Measurements from ENCODE around the gene BAD. TPM values are rescaled to one million over a fixed set of nuclear protein-coding genes. Genes with fewer than 3 reads are reported as not detected.
"Not testable (repeated sequence)": the region's sequence is repeated elsewhere in the genome, so short reads cannot be mapped to it uniquely, and the experiment has no call there.

Gene BAD
- total and polyA plus RNA-seq, 2 experiments from 2014 or later, result 52.0 to 122 TPM

DNA sequence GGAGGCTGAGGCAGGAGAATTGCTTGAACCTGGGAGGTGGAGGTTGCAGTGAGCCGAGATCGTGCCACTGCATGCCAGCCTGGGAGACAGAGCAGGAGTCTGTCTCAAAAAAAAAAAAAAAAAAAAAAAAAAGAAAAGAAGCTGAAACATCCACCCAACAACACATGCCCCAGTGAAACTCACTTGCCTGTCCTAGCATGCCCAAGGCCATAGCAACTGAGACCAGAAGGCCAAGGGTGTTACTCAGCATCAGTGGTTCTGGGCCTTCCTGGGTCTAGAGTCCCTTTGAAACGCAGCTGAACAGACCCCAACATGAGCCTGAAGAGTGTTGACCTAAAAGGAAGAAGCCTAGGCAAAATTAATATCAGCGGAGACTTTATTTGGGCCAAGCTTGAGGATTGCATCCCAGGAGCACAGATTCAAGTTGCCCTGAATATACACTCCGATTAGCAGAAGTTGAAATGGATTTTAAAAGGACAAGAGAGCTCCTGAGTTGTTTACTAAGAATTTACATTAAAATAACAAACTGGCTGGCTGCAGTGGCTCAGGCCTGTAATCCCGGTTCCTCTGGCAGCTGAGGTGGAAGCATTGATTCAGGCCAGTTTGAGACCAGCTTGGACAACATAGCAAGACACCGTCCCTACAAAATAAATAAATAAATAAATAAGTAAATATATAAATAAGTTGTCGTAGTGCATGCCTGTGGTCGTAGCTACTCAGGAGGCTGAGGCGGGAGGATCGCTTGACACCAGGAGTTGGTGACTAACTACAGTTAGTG is 40.4 kb upstream of the BAD start:
- H3K36me3 ChIP-seq (replicated peaks; ENCODE audit: insufficient read depth, low read depth), result no peaks in the 10 kb centered on the region
- H3K79me2 ChIP-seq, result no peaks in the 10 kb centered on the region
- no peak overlapping the region for H3K4me2 ChIP-seq
- H3K4me1 ChIP-seq (ENCODE audit: insufficient read depth), result peaks cover 15% of the 10 kb centered on the region
- no peak overlapping the region for H2AFZ ChIP-seq
- H3K9me2 ChIP-seq (replicated peaks; ENCODE audit: insufficient read depth), result no peaks in the 10 kb centered on the region
- no peak overlapping the region for H3K4me3 ChIP-seq
- TF ChIP-seq EZH2phosphoT487 (IDR thresholded peaks at IDR 0.05; ENCODE audit: low read depth, severe bottlenecking, unreplicated experiment) (no peak), EZH2 (IDR thresholded peaks at IDR 0.05; ENCODE audit: borderline replicate concordance) (no peak)
- TF ChIP-seq, protein P1, sequence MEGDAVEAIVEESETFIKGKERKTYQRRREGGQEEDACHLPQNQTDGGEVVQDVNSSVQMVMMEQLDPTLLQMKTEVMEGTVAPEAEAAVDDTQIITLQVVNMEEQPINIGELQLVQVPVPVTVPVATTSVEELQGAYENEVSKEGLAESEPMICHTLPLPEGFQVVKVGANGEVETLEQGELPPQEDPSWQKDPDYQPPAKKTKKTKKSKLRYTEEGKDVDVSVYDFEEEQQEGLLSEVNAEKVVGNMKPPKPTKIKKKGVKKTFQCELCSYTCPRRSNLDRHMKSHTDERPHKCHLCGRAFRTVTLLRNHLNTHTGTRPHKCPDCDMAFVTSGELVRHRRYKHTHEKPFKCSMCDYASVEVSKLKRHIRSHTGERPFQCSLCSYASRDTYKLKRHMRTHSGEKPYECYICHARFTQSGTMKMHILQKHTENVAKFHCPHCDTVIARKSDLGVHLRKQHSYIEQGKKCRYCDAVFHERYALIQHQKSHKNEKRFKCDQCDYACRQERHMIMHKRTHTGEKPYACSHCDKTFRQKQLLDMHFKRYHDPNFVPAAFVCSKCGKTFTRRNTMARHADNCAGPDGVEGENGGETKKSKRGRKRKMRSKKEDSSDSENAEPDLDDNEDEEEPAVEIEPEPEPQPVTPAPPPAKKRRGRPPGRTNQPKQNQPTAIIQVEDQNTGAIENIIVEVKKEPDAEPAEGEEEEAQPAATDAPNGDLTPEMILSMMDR (IDR thresholded peaks at IDR 0.05; ENCODE audit: poor library complexity), result no peak
- H3K27ac ChIP-seq, result no peak overlapping the region
- WGBS (ENCODE audit: low lambda C conversion rate, missing lambda C conversion rate), result 83% methylated on average over 11 of the region's 11 CpGs
- H4K20me1 ChIP-seq (ENCODE audit: insufficient read depth, poor library complexity, severe bottlenecking), result no peaks in the 10 kb centered on the region
- DNase-seq (ENCODE audit: low spot score), result peak; percentile 3
- no peaks in the 10 kb centered on the region for H3K27me3 ChIP-seq
- no peaks in the 10 kb centered on the region for H3K9me3 ChIP-seq (ENCODE audit: low read depth)

DNA sequence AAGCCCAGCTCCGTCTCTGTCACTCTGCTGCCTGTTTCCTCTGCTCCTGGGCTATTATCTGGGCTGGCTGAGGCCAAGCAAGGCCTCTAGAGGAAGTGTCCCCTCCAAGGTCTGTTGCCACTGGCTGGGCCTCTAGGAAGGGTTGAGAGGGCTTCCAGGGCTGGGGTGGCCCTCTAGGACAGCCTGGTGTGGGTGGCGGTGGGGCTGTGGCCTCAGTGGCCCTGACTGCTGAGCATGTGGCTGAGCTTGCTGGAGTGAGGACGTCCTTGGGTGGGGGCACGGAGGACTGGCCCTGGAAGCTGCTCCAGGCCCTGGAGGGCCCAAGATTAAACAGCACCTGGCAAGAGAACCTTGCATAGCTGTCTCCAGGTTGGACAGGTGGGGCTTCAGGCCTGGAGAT is 39.5 kb upstream of the BAD start:
- H3K79me2 ChIP-seq; H3K36me3 ChIP-seq (replicated peaks; ENCODE audit: insufficient read depth, low read depth); H4K20me1 ChIP-seq (ENCODE audit: insufficient read depth, poor library complexity, severe bottlenecking); H3K9me3 ChIP-seq (ENCODE audit: low read depth); H3K4me3 ChIP-seq; H3K27ac ChIP-seq; H3K27me3 ChIP-seq; H3K9me2 ChIP-seq (replicated peaks; ENCODE audit: insufficient read depth); H3K4me2 ChIP-seq; H2AFZ ChIP-seq: not testable (repeated sequence)
- WGBS (ENCODE audit: low lambda C conversion rate, missing lambda C conversion rate), result 89% methylated on average over 4 of the region's 4 CpGs
- peaks cover 18% of the 10 kb centered on the region for H3K4me1 ChIP-seq (ENCODE audit: insufficient read depth)
- DNase-seq (ENCODE audit: low spot score), result peak; percentile 2

DNA sequence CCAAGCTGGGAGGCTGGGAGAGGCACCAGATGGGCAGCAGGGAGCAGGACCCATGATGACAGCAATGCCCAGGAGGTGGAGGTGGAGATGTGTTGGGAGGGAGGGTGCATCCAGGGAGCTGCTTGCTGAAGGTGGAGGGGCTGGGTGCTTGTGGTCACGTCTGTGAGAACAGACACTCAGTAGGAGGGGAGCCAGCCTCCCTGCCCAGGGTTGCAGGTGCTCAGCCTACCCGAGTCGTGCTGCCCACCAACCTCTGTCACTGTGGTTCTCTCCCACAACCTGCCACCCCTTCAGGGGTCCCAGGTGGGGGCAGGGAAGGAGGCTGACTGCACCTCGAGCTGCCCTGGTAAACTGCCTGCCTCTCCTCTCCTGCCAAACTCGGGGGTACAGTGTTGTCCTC is 38.9 kb upstream of the BAD start:
- Histone ChIP-seq H3K36me3 (replicated peaks; ENCODE audit: insufficient read depth, low read depth) (no peaks in the 10 kb centered on the region), H3K9me2 (replicated peaks; ENCODE audit: insufficient read depth) (no peaks in the 10 kb centered on the region), H3K27ac (no peak overlapping the region), H3K79me2 (peaks cover 14% of the 10 kb centered on the region), H2AFZ (no peak overlapping the region), H3K4me2 (no peak overlapping the region), H3K27me3 (no peaks in the 10 kb centered on the region), H3K9me3 (ENCODE audit: low read depth) (no peaks in the 10 kb centered on the region), H3K4me1 (ENCODE audit: insufficient read depth) (peaks cover 20% of the 10 kb centered on the region), H3K4me3 (no peak overlapping the region), H4K20me1 (ENCODE audit: insufficient read depth, poor library complexity, severe bottlenecking) (no peaks in the 10 kb centered on the region)
- no peak for TF ChIP-seq EZH2phosphoT487 (IDR thresholded peaks at IDR 0.05; ENCODE audit: low read depth, severe bottlenecking, unreplicated experiment)
- no peak for TF ChIP-seq EZH2 (IDR thresholded peaks at IDR 0.05; ENCODE audit: borderline replicate concordance)
- TF ChIP-seq, protein P1 (IDR thresholded peaks at IDR 0.05; ENCODE audit: poor library complexity), result no peak
- 87% methylated on average over 5 of the region's 5 CpGs for WGBS (ENCODE audit: low lambda C conversion rate, missing lambda C conversion rate)
- DNase-seq (ENCODE audit: low spot score), result peak; percentile 3

DNA sequence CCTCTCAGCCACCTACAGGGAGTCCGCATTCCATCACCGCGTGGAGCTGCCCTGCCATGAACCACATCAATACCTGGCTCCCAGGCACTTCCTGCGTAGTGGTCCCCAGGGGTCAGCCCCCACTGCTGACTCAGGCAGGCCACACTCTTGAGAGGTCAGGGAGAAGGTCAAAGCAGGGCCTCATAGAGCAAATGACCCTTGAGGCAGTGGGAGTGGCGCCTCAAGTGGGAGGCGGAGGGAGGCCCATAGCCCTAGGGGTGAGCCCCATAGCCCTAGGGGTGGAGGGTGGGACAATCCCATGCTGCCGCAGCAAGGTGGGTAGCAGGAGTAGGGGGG is 38.4 kb upstream of the BAD start:
- Histone ChIP-seq H2AFZ (no peak overlapping the region), H3K4me2 (no peak overlapping the region), H3K4me1 (ENCODE audit: insufficient read depth) (peaks cover 20% of the 10 kb centered on the region), H3K79me2 (peaks cover 15% of the 10 kb centered on the region), H3K27me3 (no peaks in the 10 kb centered on the region), H4K20me1 (ENCODE audit: insufficient read depth, poor library complexity, severe bottlenecking) (no peaks in the 10 kb centered on the region), H3K9me3 (ENCODE audit: low read depth) (no peaks in the 10 kb centered on the region), H3K27ac (no peak overlapping the region), H3K36me3 (replicated peaks; ENCODE audit: insufficient read depth, low read depth) (no peaks in the 10 kb centered on the region), H3K4me3 (no peak overlapping the region), H3K9me2 (replicated peaks; ENCODE audit: insufficient read depth) (no peaks in the 10 kb centered on the region)
- peak; percentile 6 for DNase-seq (ENCODE audit: low spot score)
- WGBS (ENCODE audit: low lambda C conversion rate, missing lambda C conversion rate), result 89% methylated on average over 7 of the region's 7 CpGs
- TF ChIP-seq, protein P1 (IDR thresholded peaks at IDR 0.05; ENCODE audit: poor library complexity), result no peak
- TF ChIP-seq EZH2 (IDR thresholded peaks at IDR 0.05; ENCODE audit: borderline replicate concordance) (no peak), EZH2phosphoT487 (IDR thresholded peaks at IDR 0.05; ENCODE audit: low read depth, severe bottlenecking, unreplicated experiment) (no peak)

Measured in hepatocyte (in vitro differentiated cells).